K562 (cell line): ENCODE measurements around the gene ZNF691. TPM values are rescaled to one million over a fixed set of nuclear protein-coding genes. Genes with fewer than 3 reads are reported as not detected.

Source experiments
- ARID1B ChIP-seq: fragments of 450-650 bp; IDR thresholded peaks from 2 replicates; pipeline ENCODE4 v1.6.1; 2016; ENCODE audit warnings: antibody characterized with exemption, mild to moderate bottlenecking, inconsistent platforms
- ARNT ChIP-seq, 2 experiments: fragments of 450-650 bp; IDR thresholded peaks; 2 replicates each; pipeline ENCODE4 v1.6.1; 2016; ENCODE audit warnings: mild to moderate bottlenecking in 1 of 2
- CBFA2T3 ChIP-seq: fragments of 450-650 bp; IDR thresholded peaks from 2 replicates; pipeline ENCODE4 v1.6.1; 2017
- CREM ChIP-seq: IDR thresholded peaks from 2 replicates; pipeline ENCODE4 v1.6.1; 2014; ENCODE audit warnings: antibody characterized with exemption, low read depth
- ELF2 ChIP-seq: fragments of 250-450 bp; sonication (Bioruptor Pico); IDR thresholded peaks from 2 replicates; pipeline ENCODE4 v1.5.0; 2021; ENCODE audit warnings: mild to moderate bottlenecking
- ETS2 ChIP-seq: IDR thresholded peaks from 2 replicates; pipeline ENCODE4 v1.6.1; 2016; ENCODE audit warnings: borderline replicate concordance, missing genetic modification characterization, mild to moderate bottlenecking, moderate library complexity, missing compliant biosample characterization; ENCODE audit not compliant: poor library complexity, severe bottlenecking
- EWSR1 ChIP-seq: fragments of 450-650 bp; IDR thresholded peaks from 2 replicates; pipeline ENCODE4 v1.6.1; 2018; ENCODE audit warnings: borderline replicate concordance, mild to moderate bottlenecking, low read depth, moderate library complexity; ENCODE audit not compliant: partially characterized antibody
- FOXJ2 ChIP-seq: fragments of 200-800 bp; sonication (Bioruptor generic); IDR thresholded peaks from 2 replicates; pipeline ENCODE4 v1.6.1; 2016; ENCODE audit warnings: missing genetic modification characterization, missing compliant biosample characterization
- FOXK2 ChIP-seq, 2 experiments: fragments of 450-650 bp; IDR thresholded peaks in 1 of 2; conservative IDR thresholded peaks in 1 of 2; 2 replicates each; pipeline ENCODE4 v1.6.1; 2016; ENCODE audit warnings: low read depth in 2 of 2, mild to moderate bottlenecking in 1 of 2
- LEF1 ChIP-seq: fragments of 450-650 bp; IDR thresholded peaks from 2 replicates; pipeline ENCODE4 v1.6.1; 2016; ENCODE audit warnings: mild to moderate bottlenecking
- NFE2L1 ChIP-seq: fragments of 450-650 bp; IDR thresholded peaks from 2 replicates; pipeline ENCODE4 v1.6.1; 2016; ENCODE audit warnings: missing genetic modification characterization, low read depth, mild to moderate bottlenecking, missing compliant biosample characterization, moderate library complexity, borderline replicate concordance
- SAP30 ChIP-seq: fragments of 200-600 bp; sonication (generic); IDR thresholded peaks from 2 replicates; pipeline ENCODE4 v1.6.1; 2012; ENCODE audit warnings: borderline replicate concordance, low read depth, mild to moderate bottlenecking, moderate library complexity, low read length, control low read depth, inconsistent platforms; ENCODE audit not compliant: insufficient read depth, poor library complexity, severe bottlenecking
- TAF1 ChIP-seq: IDR thresholded peaks from 2 replicates; pipeline ENCODE4 v1.6.1; 2011; ENCODE audit warnings: mild to moderate bottlenecking, low read length, moderate library complexity; ENCODE audit not compliant: insufficient read depth, control insufficient read depth, severe bottlenecking; ENCODE audit errors: extremely low read depth
- ZNF316 ChIP-seq: fragments of 450-650 bp; IDR thresholded peaks from 2 replicates; pipeline ENCODE4 v1.6.1; 2016
- polyA plus RNA-seq, 8 experiments: library from polyadenylated mRNA; depleted of rRNA in 4 of 8; stranded (reverse) in 5 of 8; unstranded in 3 of 8; fragments of >200 nt; fragmentation: Nextera tagmentation in 2 of 8; fragmentation: Illumina TruSeq in 1 of 8; extraction: Ambion mirVana in 2 of 8; extraction: Trizol in 1 of 8; gene quantifications; 2 replicates each; pipeline versions ENCODE4 v1.2.1 to v1.2.3, GENCODE V29; 2011 to 2014; ENCODE audit warnings: inconsistent platforms in 1 of 8, missing spikeins in 1 of 8
- total RNA-seq, 7 experiments: library from RNA; depleted of rRNA in 6 of 7; stranded (reverse); fragments of >200 nt in 6 of 7; fragmentation: Illumina TruSeq in 2 of 7; extraction: Trizol in 2 of 7; gene quantifications; 2 replicates each; pipeline versions ENCODE4 v1.2.1 to v1.2.3, GENCODE V29; 2011 to 2021; ENCODE audit warnings: low replicate concordance in 1 of 7
- TF ChIP-seq, protein P1 (sequence below): fragments of 200-800 bp; sonication (Bioruptor generic); IDR thresholded peaks from 2 replicates; pipeline ENCODE4 v1.6.1; 2016; ENCODE audit warnings: missing genetic modification characterization, missing compliant biosample characterization
- TF ChIP-seq, protein P2 (sequence below): fragments of 450-650 bp; IDR thresholded peaks from 2 replicates; pipeline ENCODE4 v1.6.1; 2016; ENCODE audit warnings: low read depth, mild to moderate bottlenecking, moderate library complexity
- TF ChIP-seq, protein P3 (sequence below): fragments of 250-450 bp; sonication (Bioruptor Pico); IDR thresholded peaks from 2 replicates; pipeline ENCODE4 v1.8.0; 2022; ENCODE audit warnings: inconsistent platforms, mild to moderate bottlenecking, moderate library complexity, borderline replicate concordance
- TF ChIP-seq, protein P4 (sequence below): fragments of 250-450 bp; sonication (Bioruptor Pico); IDR thresholded peaks from 2 replicates; pipeline ENCODE4 v1.8.0; 2022; ENCODE audit warnings: moderate library complexity, mild to moderate bottlenecking, inconsistent platforms
- TF ChIP-seq, protein P5 (sequence below): fragments of 250-450 bp; sonication (Bioruptor Pico); IDR thresholded peaks from 2 replicates; pipeline ENCODE4 v1.6.1; 2021; ENCODE audit warnings: mild to moderate bottlenecking

Gene ZNF691
- total and polyA plus RNA-seq, 9 of the 15 experiments (the other 6 are each of a cell fraction or from before 2014, with no cell fraction given), result 10.7 to 30.4 (median 14.8) TPM

DNA sequence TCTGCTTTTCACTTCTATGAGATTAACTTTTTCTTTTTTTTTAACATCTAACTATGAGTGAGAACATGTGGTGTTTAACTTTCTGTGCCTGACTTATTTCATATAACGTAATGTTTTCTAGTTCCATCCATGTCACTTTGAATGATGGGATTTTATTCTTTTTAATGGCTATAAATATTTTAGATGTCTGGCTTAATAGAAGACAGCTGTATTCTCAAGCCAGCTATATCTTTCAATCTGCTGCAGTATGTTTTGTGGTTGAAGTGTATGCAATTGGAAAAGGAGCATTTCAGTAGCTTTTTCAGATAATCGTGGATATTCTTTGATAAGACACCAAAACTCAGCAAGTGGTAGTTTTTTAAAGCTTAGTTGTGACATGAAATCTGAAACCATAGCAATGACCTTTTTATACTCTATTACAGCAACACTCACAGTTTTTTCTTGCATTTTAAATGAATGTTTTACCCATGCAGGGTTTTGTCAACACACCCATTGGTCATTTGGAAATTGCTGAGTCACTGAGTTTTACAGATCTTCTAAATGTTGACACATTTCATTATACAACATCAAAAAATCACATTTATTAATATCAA is 23.5 kb upstream of the ZNF691 start (continued):
- TF ChIP-seq, protein P1, sequence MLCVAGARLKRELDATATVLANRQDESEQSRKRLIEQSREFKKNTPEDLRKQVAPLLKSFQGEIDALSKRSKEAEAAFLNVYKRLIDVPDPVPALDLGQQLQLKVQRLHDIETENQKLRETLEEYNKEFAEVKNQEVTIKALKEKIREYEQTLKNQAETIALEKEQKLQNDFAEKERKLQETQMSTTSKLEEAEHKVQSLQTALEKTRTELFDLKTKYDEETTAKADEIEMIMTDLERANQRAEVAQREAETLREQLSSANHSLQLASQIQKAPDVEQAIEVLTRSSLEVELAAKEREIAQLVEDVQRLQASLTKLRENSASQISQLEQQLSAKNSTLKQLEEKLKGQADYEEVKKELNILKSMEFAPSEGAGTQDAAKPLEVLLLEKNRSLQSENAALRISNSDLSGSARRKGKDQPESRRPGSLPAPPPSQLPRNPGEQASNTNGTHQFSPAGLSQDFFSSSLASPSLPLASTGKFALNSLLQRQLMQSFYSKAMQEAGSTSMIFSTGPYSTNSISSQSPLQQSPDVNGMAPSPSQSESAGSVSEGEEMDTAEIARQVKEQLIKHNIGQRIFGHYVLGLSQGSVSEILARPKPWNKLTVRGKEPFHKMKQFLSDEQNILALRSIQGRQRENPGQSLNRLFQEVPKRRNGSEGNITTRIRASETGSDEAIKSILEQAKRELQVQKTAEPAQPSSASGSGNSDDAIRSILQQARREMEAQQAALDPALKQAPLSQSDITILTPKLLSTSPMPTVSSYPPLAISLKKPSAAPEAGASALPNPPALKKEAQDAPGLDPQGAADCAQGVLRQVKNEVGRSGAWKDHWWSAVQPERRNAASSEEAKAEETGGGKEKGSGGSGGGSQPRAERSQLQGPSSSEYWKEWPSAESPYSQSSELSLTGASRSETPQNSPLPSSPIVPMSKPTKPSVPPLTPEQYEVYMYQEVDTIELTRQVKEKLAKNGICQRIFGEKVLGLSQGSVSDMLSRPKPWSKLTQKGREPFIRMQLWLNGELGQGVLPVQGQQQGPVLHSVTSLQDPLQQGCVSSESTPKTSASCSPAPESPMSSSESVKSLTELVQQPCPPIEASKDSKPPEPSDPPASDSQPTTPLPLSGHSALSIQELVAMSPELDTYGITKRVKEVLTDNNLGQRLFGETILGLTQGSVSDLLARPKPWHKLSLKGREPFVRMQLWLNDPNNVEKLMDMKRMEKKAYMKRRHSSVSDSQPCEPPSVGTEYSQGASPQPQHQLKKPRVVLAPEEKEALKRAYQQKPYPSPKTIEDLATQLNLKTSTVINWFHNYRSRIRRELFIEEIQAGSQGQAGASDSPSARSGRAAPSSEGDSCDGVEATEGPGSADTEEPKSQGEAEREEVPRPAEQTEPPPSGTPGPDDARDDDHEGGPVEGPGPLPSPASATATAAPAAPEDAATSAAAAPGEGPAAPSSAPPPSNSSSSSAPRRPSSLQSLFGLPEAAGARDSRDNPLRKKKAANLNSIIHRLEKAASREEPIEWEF, result 0 out of 2 replicates have a peak, but pooled peaks have one; percentile 23
- TF ChIP-seq ARNT (IDR thresholded peaks at IDR 0.05), result 0 out of 4 replicates have a peak, but pooled peaks of 1 of the 2 experiments have one; percentile 46
- TF ChIP-seq, protein P2, sequence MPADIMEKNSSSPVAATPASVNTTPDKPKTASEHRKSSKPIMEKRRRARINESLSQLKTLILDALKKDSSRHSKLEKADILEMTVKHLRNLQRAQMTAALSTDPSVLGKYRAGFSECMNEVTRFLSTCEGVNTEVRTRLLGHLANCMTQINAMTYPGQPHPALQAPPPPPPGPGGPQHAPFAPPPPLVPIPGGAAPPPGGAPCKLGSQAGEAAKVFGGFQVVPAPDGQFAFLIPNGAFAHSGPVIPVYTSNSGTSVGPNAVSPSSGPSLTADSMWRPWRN, result peak; percentile 24; the same call in 1 of the 2 replicates
- 0 out of 2 replicates have a peak, but pooled peaks have one; percentile 33 for TF ChIP-seq LEF1
- TF ChIP-seq EWSR1, result no peak
- TF ChIP-seq ETS2 (tag), result no peak
- TF ChIP-seq, protein P3, sequence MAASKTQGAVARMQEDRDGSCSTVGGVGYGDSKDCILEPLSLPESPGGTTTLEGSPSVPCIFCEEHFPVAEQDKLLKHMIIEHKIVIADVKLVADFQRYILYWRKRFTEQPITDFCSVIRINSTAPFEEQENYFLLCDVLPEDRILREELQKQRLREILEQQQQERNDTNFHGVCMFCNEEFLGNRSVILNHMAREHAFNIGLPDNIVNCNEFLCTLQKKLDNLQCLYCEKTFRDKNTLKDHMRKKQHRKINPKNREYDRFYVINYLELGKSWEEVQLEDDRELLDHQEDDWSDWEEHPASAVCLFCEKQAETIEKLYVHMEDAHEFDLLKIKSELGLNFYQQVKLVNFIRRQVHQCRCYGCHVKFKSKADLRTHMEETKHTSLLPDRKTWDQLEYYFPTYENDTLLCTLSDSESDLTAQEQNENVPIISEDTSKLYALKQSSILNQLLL (CRISPR knock-in tag), result no peak
- peak; percentile 100 for TF ChIP-seq ZNF316
- TF ChIP-seq, protein P4, sequence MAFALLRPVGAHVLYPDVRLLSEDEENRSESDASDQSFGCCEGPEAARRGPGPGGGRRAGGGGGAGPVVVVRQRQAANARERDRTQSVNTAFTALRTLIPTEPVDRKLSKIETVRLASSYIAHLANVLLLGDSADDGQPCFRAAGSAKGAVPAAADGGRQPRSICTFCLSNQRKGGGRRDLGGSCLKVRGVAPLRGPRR, result 0 out of 2 replicates have a peak, but pooled peaks have one; percentile 46
- peak; percentile 64 for TF ChIP-seq ARID1B
- peak; percentile 98 for TF ChIP-seq NFE2L1 (tag)
- no peak for TF ChIP-seq TAF1
- TF ChIP-seq FOXJ2 (tag), result peak; percentile 26; the same call in 1 of the 2 replicates
- no peak for TF ChIP-seq ELF2 (CRISPR knock-in tag)
- TF ChIP-seq SAP30, result no peak
- TF ChIP-seq, protein P5, sequence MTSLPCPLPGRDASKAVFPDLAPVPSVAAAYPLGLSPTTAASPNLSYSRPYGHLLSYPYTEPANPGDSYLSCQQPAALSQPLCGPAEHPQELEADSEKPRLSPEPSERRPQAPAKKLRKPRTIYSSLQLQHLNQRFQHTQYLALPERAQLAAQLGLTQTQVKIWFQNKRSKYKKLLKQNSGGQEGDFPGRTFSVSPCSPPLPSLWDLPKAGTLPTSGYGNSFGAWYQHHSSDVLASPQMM (CRISPR knock-in tag), result no peak
- TF ChIP-seq FOXK2 (conservative IDR thresholded peaks at IDR 0.05 in 1 of 2, IDR thresholded peaks at IDR 0.05 in 1 of 2; ENCODE audit: low read depth in 2 of 2), result peak in 1 of 2 experiments; percentile 45; a peak in 1 of 4 replicates
- TF ChIP-seq CREM, result no peak
- peak; percentile 38; the same call in 1 of the 2 replicates for TF ChIP-seq CBFA2T3
